Right lobe of liver (tissue), 6 donors: Measurements from ENCODE around the gene CLDN4. TPM values are rescaled to one million over a fixed set of nuclear protein-coding genes. Genes with fewer than 3 reads are reported as not detected.
A peak's percentile ranks its signal among the peaks of the same experiment; 100 is the strongest.

Experiments used
- ATAC-seq, 4 donors: fragments of 200-7000 bp; cut with Tn5 transposase; one replicate each; pipeline ENCODE4 v1.9.1; 2020; ENCODE audit warnings: mild to moderate bottlenecking in 4 of 4, moderate library complexity in 4 of 4
- DNase-seq, 3 donors: peaks; one replicate each; pipeline ENCODE4 v3.0.0-alpha.2; 2020
- H3K27ac ChIP-seq, 3 donors: fragments of 200-600 bp; one replicate each; pipeline ENCODE4 v1.8.0; 2022
- H3K27me3 ChIP-seq, 2 donors: fragments of 200-600 bp; one replicate each; pipeline ENCODE4 v1.8.0; 2022
- H3K36me3 ChIP-seq, 4 donors: fragments of 200-600 bp; sonication (generic) in 1 of 4; one replicate each; pipeline versions ENCODE4 v1.5.1 to v1.8.0; 2017 to 2022; ENCODE audit warnings: control low read depth in 1 of 4
- H3K4me1 ChIP-seq, 4 donors: fragments of 200-600 bp; sonication (generic) in 1 of 4; one replicate each; pipeline versions ENCODE4 v1.5.1 to v1.8.0; 2017 to 2022; ENCODE audit warnings: control low read depth in 1 of 4
- H3K4me3 ChIP-seq, 3 donors: fragments of 200-600 bp; one replicate each; pipeline ENCODE4 v1.8.0; 2022
- H3K9me3 ChIP-seq, 4 donors: fragments of 200-600 bp; sonication (generic) in 1 of 4; one replicate each; pipeline versions ENCODE4 v1.5.1 to v1.8.0; 2017 to 2022; ENCODE audit warnings: control low read depth in 1 of 4
- CTCF ChIP-seq, 4 donors: fragments of 200-600 bp in 3 of 4; fragments of 450-650 bp in 1 of 4; IDR thresholded peaks; one replicate each; pipeline versions ENCODE4 v1.5.1 to v1.8.0; 2016 to 2022; ENCODE audit warnings: antibody characterized with exemption in 4 of 4, mild to moderate bottlenecking in 2 of 4
- POLR2A ChIP-seq: fragments of 450-650 bp; IDR thresholded peaks from one replicate; pipeline ENCODE4 v1.6.1; 2017; ENCODE audit warnings: antibody characterized with exemption, mild to moderate bottlenecking
- WGBS: methylation state at CpG from one replicate; pipeline ENCODE4 v1.1.6; 2018; ENCODE audit warnings: low coverage, low lambda C conversion rate; ENCODE audit not compliant: insufficient coverage; ENCODE audit errors: missing lambda C conversion rate; 5-methylcytosine and 5-hydroxymethylcytosine counted together
- intact Hi-C, 2 donors: fragments of 100-400 bp; cut with DNase I; formaldehyde crosslinking; loops; one replicate each; pipeline versions ENCODE4 v1.11.2 to v1.14.1; 2022
- total RNA-seq, 6 experiments: library from RNA; depleted of rRNA in 2 of 6; stranded (reverse); fragments of >200 nt in 2 of 6; fragmentation: NEBNext Ultra II Directional in 3 of 6; extraction: Animal tissue kit (Norgen Biotek cat#: 25700) in 3 of 6; gene quantifications; one replicate each; pipeline versions ENCODE4 v1.1.0 to v1.2.4, GENCODE V29; 2016 to 2023
- donor health status: DM: no; HTN: yes; CAD: no.
- donor health status: DM: no; HTN: no; CAD: no.
- donor health status: DM: no; HTN: no; CAD: no.
- donor health status: DM: no; HTN: yes; CAD: no.
- donor health status: DM: no; HTN: yes; CAD: no.

Gene CLDN4
- total RNA-seq, 6 experiments from 2014 or later = 0.56 to 3.9 (median 1.3) TPM

GRCh38 chr7:73822319-73823173 lies 8.2 kb upstream of the CLDN4 start:
- H3K36me3 ChIP-seq = no peaks in the 10 kb centered on the region
- intact Hi-C loops = no loop called here
- H3K4me1 ChIP-seq = peaks cover 0 to 3% (median 0%) of the 10 kb centered on the region in 4 donors
- DNase-seq (peak in 2 of 3 donors; percentile 21 to 53), ATAC-seq (peak in 3 of 4 donors; percentile 27 to 58 (median 35))
- H3K4me3 ChIP-seq = no peak overlapping the region
- H3K9me3 ChIP-seq = no peaks in the 10 kb centered on the region
- WGBS = 73% methylated on average over 4 of the region's 15 CpGs
- H3K27me3 ChIP-seq = no peaks in the 10 kb centered on the region
- H3K27ac ChIP-seq = no peak overlapping the region
- no peak for TF ChIP-seq POLR2A
- TF ChIP-seq CTCF (IDR thresholded peaks at IDR 0.05) = no peak

GRCh38 chr7:73823257-73823656 lies 7.5 kb upstream of the CLDN4 start:
- TF ChIP-seq POLR2A = no peak
- TF ChIP-seq CTCF (IDR thresholded peaks at IDR 0.05) = no peak
- intact Hi-C loops = no loop called here
- no peaks in the 10 kb centered on the region for H3K9me3 ChIP-seq
- WGBS = 64% methylated on average over 5 of the region's 5 CpGs
- no peak overlapping the region for H3K27ac ChIP-seq
- H3K4me3 ChIP-seq = no peak overlapping the region
- ATAC-seq = no peak
- no peaks in the 10 kb centered on the region for H3K27me3 ChIP-seq
- H3K4me1 ChIP-seq = peaks cover 0 to 4% (median 2%) of the 10 kb centered on the region in 4 donors
- no peaks in the 10 kb centered on the region for H3K36me3 ChIP-seq
- peak in 2 of 3 donors; percentile 4 to 5 for DNase-seq

- Histone ChIP-seq H3K4me3 (no peak overlapping the region), H3K27me3 (no peaks in the 10 kb centered on the region), H3K36me3 (no peaks in the 10 kb centered on the region), H3K27ac (no peak overlapping the region), H3K4me1 (peaks cover 0 to 5% (median 2%) of the 10 kb centered on the region in 4 donors), H3K9me3 (no peaks in the 10 kb centered on the region)
- DNase-seq (peak in 2 of 3 donors; percentile 10 to 15), ATAC-seq (no peak)
- intact Hi-C loops = no loop called here
- no peak for TF ChIP-seq CTCF (IDR thresholded peaks at IDR 0.05)
- no peak for TF ChIP-seq POLR2A
- WGBS = 77% methylated on average over 10 of the region's 11 CpGs
Measured at GRCh38 chr7:73823873-73824592, 6.8 kb upstream of the CLDN4 start.

- Histone ChIP-seq H3K27ac (no peak overlapping the region), H3K4me1 (peaks cover 0 to 8% (median 2%) of the 10 kb centered on the region in 4 donors), H3K9me3 (no peaks in the 10 kb centered on the region), H3K4me3 (no peak overlapping the region), H3K36me3 (no peaks in the 10 kb centered on the region), H3K27me3 (no peaks in the 10 kb centered on the region)
- ATAC-seq (no peak), DNase-seq (peak in 2 of 3 donors; percentile 20 to 59)
- intact Hi-C loops = no loop called here
- 89% methylated on average over 1 of the region's 9 CpGs for WGBS
- no peak for TF ChIP-seq POLR2A
- no peak for TF ChIP-seq CTCF (IDR thresholded peaks at IDR 0.05)
Measured at GRCh38 chr7:73824986-73825385, 5.8 kb upstream of the CLDN4 start.
